SJCRH30 (cell line): ENCODE results near the gene PIEZO2. TPM values are rescaled to one million over a fixed set of nuclear protein-coding genes. Genes with fewer than 3 reads are reported as not detected.
A peak's percentile ranks its signal among the peaks of the same experiment; 100 is the strongest.

Experiments used
- DNase-seq, 2 experiments: peaks; one replicate each; pipeline ENCODE4 v3.0.0-alpha.2; 2015 to 2020
- H3K27ac ChIP-seq: fragments of 250-450 bp; sonication (Bioruptor Pico); 2 replicates; pipeline ENCODE4 v1.5.1; 2020; ENCODE audit warnings: mild to moderate bottlenecking, moderate library complexity
- H3K27me3 ChIP-seq: fragments of 250-450 bp; sonication (Bioruptor Pico); 2 replicates; pipeline ENCODE4 v1.5.1; 2020; ENCODE audit warnings: mild to moderate bottlenecking, moderate library complexity
- H3K36me3 ChIP-seq: fragments of 250-450 bp; sonication (Bioruptor Pico); 2 replicates; pipeline ENCODE4 v1.5.1; 2020; ENCODE audit warnings: mild to moderate bottlenecking, moderate library complexity
- H3K4me1 ChIP-seq: fragments of 250-450 bp; sonication (Bioruptor Pico); 2 replicates; pipeline ENCODE4 v1.5.1; 2020; ENCODE audit warnings: mild to moderate bottlenecking, moderate library complexity
- H3K4me3 ChIP-seq: fragments of 250-450 bp; sonication (Bioruptor Pico); 2 replicates; pipeline ENCODE4 v1.5.1; 2020; ENCODE audit warnings: mild to moderate bottlenecking, moderate library complexity
- H3K9me3 ChIP-seq: fragments of 250-450 bp; sonication (Bioruptor Pico); replicated peaks from 2 replicates; pipeline ENCODE4 v1.5.1; 2020; ENCODE audit warnings: mild to moderate bottlenecking, moderate library complexity
- total RNA-seq: library from RNA; depleted of rRNA; stranded (reverse); fragments of >200 nt; shearing (Covaris generic); gene quantifications from 2 replicates; pipeline ENCODE4 v1.2.3, GENCODE V29; 2014

PIEZO2 gene
- total RNA-seq, 1 experiment from 2014 or later: 0.32 TPM

- Histone ChIP-seq H3K27ac (no peak overlapping the region), H3K4me1 (no peaks in the 10 kb centered on the region), H3K27me3 (no peaks in the 10 kb centered on the region), H3K9me3 (no peaks in the 10 kb centered on the region), H3K4me3 (no peak overlapping the region), H3K36me3 (no peaks in the 10 kb centered on the region)
- no peak for DNase-seq
Observed at GRCh38 chr18:11073971-11074370, 75.4 kb downstream of the PIEZO2 start.

- H3K27ac ChIP-seq: no peak overlapping the region
- H3K4me3 ChIP-seq: no peak overlapping the region
- H3K9me3 ChIP-seq: no peaks in the 10 kb centered on the region
- H3K4me1 ChIP-seq: no peaks in the 10 kb centered on the region
- H3K36me3 ChIP-seq: no peaks in the 10 kb centered on the region
- no peaks in the 10 kb centered on the region for H3K27me3 ChIP-seq
- no peak for DNase-seq
Observed at GRCh38 chr18:11072632-11073031, 76.7 kb downstream of the PIEZO2 start.

- Histone ChIP-seq H3K36me3 (no peaks in the 10 kb centered on the region), H3K9me3 (no peaks in the 10 kb centered on the region), H3K27me3 (no peaks in the 10 kb centered on the region), H3K4me3 (no peak overlapping the region), H3K4me1 (no peaks in the 10 kb centered on the region), H3K27ac (no peak overlapping the region)
- no peak for DNase-seq
Observed at GRCh38 chr18:11071300-11071699, 78.1 kb downstream of the PIEZO2 start.

- H3K27me3 ChIP-seq: no peaks in the 10 kb centered on the region
- no peak for DNase-seq
- no peaks in the 10 kb centered on the region for H3K36me3 ChIP-seq
- no peak overlapping the region for H3K4me3 ChIP-seq
- no peaks in the 10 kb centered on the region for H3K9me3 ChIP-seq
- H3K4me1 ChIP-seq: no peaks in the 10 kb centered on the region
- no peak overlapping the region for H3K27ac ChIP-seq
Observed at GRCh38 chr18:11070593-11070992, 78.8 kb downstream of the PIEZO2 start.

- H3K36me3 ChIP-seq: no peaks in the 10 kb centered on the region
- no peaks in the 10 kb centered on the region for H3K27me3 ChIP-seq
- DNase-seq: no peak
- H3K9me3 ChIP-seq: no peaks in the 10 kb centered on the region
- no peak overlapping the region for H3K27ac ChIP-seq
- no peak overlapping the region for H3K4me3 ChIP-seq
- no peaks in the 10 kb centered on the region for H3K4me1 ChIP-seq
Observed at GRCh38 chr18:11066038-11066437, 83.3 kb downstream of the PIEZO2 start.

GRCh38 chr18:11064727-11065460 is 84.5 kb downstream of the PIEZO2 start:
- H3K27me3 ChIP-seq: no peaks in the 10 kb centered on the region
- H3K36me3 ChIP-seq: no peaks in the 10 kb centered on the region
- peak overlapping the region; percentile 14; the same call in 1 of the 2 replicates for H3K27ac ChIP-seq
- no peak for DNase-seq
- H3K9me3 ChIP-seq: no peaks in the 10 kb centered on the region
- H3K4me1 ChIP-seq: no peaks in the 10 kb centered on the region
- H3K4me3 ChIP-seq: no peak overlapping the region

- peak overlapping the region; percentile 14; the same call in 1 of the 2 replicates for H3K27ac ChIP-seq
- no peaks in the 10 kb centered on the region for H3K36me3 ChIP-seq
- no peaks in the 10 kb centered on the region for H3K4me1 ChIP-seq
- peak in 1 of 2 experiments; percentile 35 for DNase-seq
- H3K4me3 ChIP-seq: no peak overlapping the region
- H3K9me3 ChIP-seq: no peaks in the 10 kb centered on the region
- no peaks in the 10 kb centered on the region for H3K27me3 ChIP-seq
Observed at GRCh38 chr18:11064106-11064505, 85.3 kb downstream of the PIEZO2 start.

- Histone ChIP-seq H3K36me3 (no peaks in the 10 kb centered on the region), H3K27me3 (no peaks in the 10 kb centered on the region), H3K4me3 (no peak overlapping the region), H3K4me1 (no peaks in the 10 kb centered on the region), H3K9me3 (no peaks in the 10 kb centered on the region), H3K27ac (no peak overlapping the region)
- no peak for DNase-seq
Observed at GRCh38 chr18:11055721-11056120, 93.6 kb downstream of the PIEZO2 start.

- Histone ChIP-seq H3K9me3 (no peaks in the 10 kb centered on the region), H3K4me1 (no peaks in the 10 kb centered on the region), H3K27ac (no peak overlapping the region), H3K36me3 (no peaks in the 10 kb centered on the region), H3K27me3 (no peaks in the 10 kb centered on the region), H3K4me3 (no peak overlapping the region)
- DNase-seq: no peak
Observed at GRCh38 chr18:11054497-11054896, 94.9 kb downstream of the PIEZO2 start.

- Histone ChIP-seq H3K4me1 (no peaks in the 10 kb centered on the region), H3K27me3 (no peaks in the 10 kb centered on the region), H3K27ac (no peak overlapping the region), H3K4me3 (no peak overlapping the region), H3K9me3 (no peaks in the 10 kb centered on the region), H3K36me3 (no peaks in the 10 kb centered on the region)
- DNase-seq: no peak
Observed at GRCh38 chr18:11053293-11053692, 96.1 kb downstream of the PIEZO2 start.

GRCh38 chr18:11052800-11053199 is 96.6 kb downstream of the PIEZO2 start:
- no peaks in the 10 kb centered on the region for H3K9me3 ChIP-seq
- no peak overlapping the region for H3K4me3 ChIP-seq
- no peaks in the 10 kb centered on the region for H3K4me1 ChIP-seq
- no peak overlapping the region for H3K27ac ChIP-seq
- H3K27me3 ChIP-seq: no peaks in the 10 kb centered on the region
- no peak for DNase-seq
- H3K36me3 ChIP-seq: no peaks in the 10 kb centered on the region

GRCh38 chr18:11051462-11051861 is 97.9 kb downstream of the PIEZO2 start:
- no peak overlapping the region for H3K27ac ChIP-seq
- no peak for DNase-seq
- no peak overlapping the region for H3K4me3 ChIP-seq
- H3K36me3 ChIP-seq: no peaks in the 10 kb centered on the region
- no peaks in the 10 kb centered on the region for H3K9me3 ChIP-seq
- H3K4me1 ChIP-seq: no peaks in the 10 kb centered on the region
- H3K27me3 ChIP-seq: no peaks in the 10 kb centered on the region

GRCh38 chr18:11050966-11051365 is 98.4 kb downstream of the PIEZO2 start:
- DNase-seq: no peak
- no peaks in the 10 kb centered on the region for H3K36me3 ChIP-seq
- H3K9me3 ChIP-seq: no peaks in the 10 kb centered on the region
- H3K4me3 ChIP-seq: no peak overlapping the region
- no peaks in the 10 kb centered on the region for H3K27me3 ChIP-seq
- no peak overlapping the region for H3K27ac ChIP-seq
- no peaks in the 10 kb centered on the region for H3K4me1 ChIP-seq

- Histone ChIP-seq H3K27me3 (no peaks in the 10 kb centered on the region), H3K9me3 (no peaks in the 10 kb centered on the region), H3K4me3 (no peak overlapping the region), H3K27ac (no peak overlapping the region), H3K4me1 (no peaks in the 10 kb centered on the region), H3K36me3 (no peaks in the 10 kb centered on the region)
- no peak for DNase-seq
Observed at GRCh38 chr18:11047817-11048216, 101.6 kb downstream of the PIEZO2 start.

- peaks cover 4% of the 10 kb centered on the region; the same call in 1 of the 2 replicates for H3K4me1 ChIP-seq
- no peak overlapping the region for H3K27ac ChIP-seq
- no peaks in the 10 kb centered on the region for H3K27me3 ChIP-seq
- no peaks in the 10 kb centered on the region for H3K9me3 ChIP-seq
- H3K36me3 ChIP-seq: no peaks in the 10 kb centered on the region
- no peak overlapping the region for H3K4me3 ChIP-seq
- no peak for DNase-seq
Observed at GRCh38 chr18:11047156-11047555, 102.2 kb downstream of the PIEZO2 start.

- DNase-seq: no peak
- H3K4me1 ChIP-seq: peaks cover 9% of the 10 kb centered on the region; the same call in 1 of the 2 replicates
- H3K27me3 ChIP-seq: no peaks in the 10 kb centered on the region
- no peaks in the 10 kb centered on the region for H3K36me3 ChIP-seq
- no peak overlapping the region for H3K4me3 ChIP-seq
- no peaks in the 10 kb centered on the region for H3K9me3 ChIP-seq
- H3K27ac ChIP-seq: no peak overlapping the region
Observed at GRCh38 chr18:11046140-11046539, 103.2 kb downstream of the PIEZO2 start.
